H1 (cell line): ENCODE data around the gene CACNA1B. TPM values are rescaled to one million over a fixed set of nuclear protein-coding genes. Genes with fewer than 3 reads are reported as not detected.

Experiments used
- TBP ChIP-seq: IDR thresholded peaks from 2 replicates; pipeline ENCODE4 v1.6.1; 2011; ENCODE audit warnings: low read depth, low read length, improper control_type of control experiment
- polyA plus RNA-seq, 7 experiments: library from polyadenylated mRNA; depleted of rRNA in 3 of 7; stranded (reverse) in 5 of 7; unstranded in 2 of 7; fragments of >200 nt in 5 of 7; fragments of 200-250 nt in 2 of 7; gene quantifications; 1 replicate in 5 of 7; 2 replicates in 1 of 7; 4 replicates in 1 of 7; pipeline versions ENCODE4 v1.2.1 to v1.2.3, GENCODE V29; 2011 to 2013; ENCODE audit warnings: missing spikeins in 2 of 7, mixed read lengths in 2 of 7
- total RNA-seq: library from RNA; stranded (reverse); fragmentation: NEBNext Ultra II Directional; extraction: Animal tissue kit (Norgen Biotek cat#: 25700); gene quantifications from 2 replicates; pipeline ENCODE4 v1.2.1, GENCODE V29; 2021

Gene CACNA1B
- total and polyA plus RNA-seq, 2 of the 8 experiments (the other 6 are each of a cell fraction or from before 2014, with no cell fraction given): 1.5 to 5.7 TPM

DNA sequence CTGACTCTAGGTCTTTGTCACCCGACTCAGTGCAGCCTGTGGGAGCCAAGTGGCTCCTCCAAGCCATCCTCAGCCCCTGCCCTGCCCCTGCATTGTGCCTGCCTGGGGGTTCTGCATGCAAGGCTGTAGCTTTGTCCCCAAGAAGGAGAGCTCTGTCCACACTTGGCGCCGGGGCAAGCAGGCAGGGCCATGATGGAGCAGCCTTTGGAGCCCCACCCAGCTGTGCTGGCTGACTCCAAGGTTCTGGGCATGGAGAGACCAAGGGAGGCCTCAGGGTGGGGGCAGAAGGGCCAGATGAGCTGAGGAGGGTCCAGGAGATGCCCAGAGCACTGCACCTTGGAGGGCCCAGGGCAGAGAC lies 226.2 kb downstream of the CACNA1B start (continued):
- TF ChIP-seq TBP: no peak
